ENCODE measurements around the gene STK39.

STK39 gene

GRCh38 chr2:168120310-168120709 lies 127.1 kb downstream of the STK39 start:
- H3K4me3 ChIP-seq (ENCODE audit: low read depth, low read length): no peak overlapping the region
- H3K18ac ChIP-seq (ENCODE audit: low read length): no peak overlapping the region
- no peak overlapping the region for H3K4me2 ChIP-seq (ENCODE audit: low read length)
- no peak overlapping the region for H4K8ac ChIP-seq (ENCODE audit: low read depth, low read length)
- WGBS (ENCODE audit: extremely low coverage, insufficient coverage, insufficient read length): no CpG with 5 or more reads among the region's 4 CpGs
- H2BK12ac ChIP-seq (ENCODE audit: low read length): no peak overlapping the region
- no peak overlapping the region for H3K14ac ChIP-seq (ENCODE audit: low read length)
- H3K4me1 ChIP-seq (ENCODE audit: control insufficient read depth in 1 of 2, insufficient read depth in 2 of 2, low read length in 2 of 2): no peaks in the 10 kb centered on the region
- no peak overlapping the region for H2AK5ac ChIP-seq (ENCODE audit: low read length)
- H2AFZ ChIP-seq (ENCODE audit: insufficient read depth, low read length, poor library complexity): no peak overlapping the region
- no peak overlapping the region for H3K27ac ChIP-seq (ENCODE audit: low read depth, low read length)
- no peak overlapping the region for H3K4ac ChIP-seq (ENCODE audit: low read depth, low read length)
- no peak overlapping the region for H4K91ac ChIP-seq (ENCODE audit: low read depth, low read length)
- no peaks in the 10 kb centered on the region for H3K79me2 ChIP-seq (ENCODE audit: control insufficient read depth, insufficient read depth, low read length, poor library complexity)
- no peak overlapping the region for H3K9ac ChIP-seq (ENCODE audit: low read length)
- H3K79me1 ChIP-seq (ENCODE audit: low read length): no peaks in the 10 kb centered on the region
- H2BK5ac ChIP-seq (ENCODE audit: low read depth, low read length, poor library complexity): no peak overlapping the region
- no peaks in the 10 kb centered on the region for H3K27me3 ChIP-seq (ENCODE audit: insufficient read depth, low read length)
- H3K23ac ChIP-seq (ENCODE audit: low read length): no peak overlapping the region
- no peak for DNase-seq
- H3K36me3 ChIP-seq (ENCODE audit: control insufficient read depth in 1 of 2, insufficient read depth in 2 of 2, low read length in 2 of 2): no peaks in the 10 kb centered on the region
- H2BK120ac ChIP-seq (ENCODE audit: insufficient read depth, low read length, poor library complexity): no peak overlapping the region
- H3K9me3 ChIP-seq (ENCODE audit: insufficient read depth, low read depth, low read length): no peaks in the 10 kb centered on the region
- no peak overlapping the region for H4K12ac ChIP-seq (ENCODE audit: low read depth, low read length)

DNA sequence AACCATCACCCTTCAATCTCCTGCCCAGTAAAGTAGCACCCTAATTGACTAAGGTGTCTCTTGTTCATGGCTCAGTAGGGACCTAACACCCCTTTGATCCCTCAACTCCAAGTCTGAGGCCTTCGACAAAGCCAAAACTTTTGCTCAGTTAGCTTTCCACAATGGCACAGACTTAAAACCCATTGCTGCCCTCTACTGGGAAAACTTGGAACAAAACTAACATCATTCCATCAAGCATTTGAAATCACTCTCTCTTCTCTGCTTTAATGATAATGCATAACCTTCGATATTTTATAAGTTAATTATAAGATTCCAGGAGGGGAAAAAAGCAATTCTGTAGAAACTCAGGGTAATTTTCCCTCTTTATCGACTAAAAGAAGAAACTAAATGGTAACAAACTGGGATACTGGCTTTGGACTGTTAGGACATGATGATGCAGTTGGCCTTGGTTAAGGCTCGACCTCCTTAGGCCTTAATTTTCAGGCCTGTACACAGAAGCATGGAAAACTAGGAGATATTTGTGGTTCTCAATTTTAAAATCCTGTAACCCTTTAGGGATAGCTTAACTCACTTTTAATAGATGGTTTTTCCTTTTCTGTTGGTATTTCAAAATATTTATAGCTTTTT lies 127.8 kb downstream of the STK39 start:
- Histone ChIP-seq H4K91ac (ENCODE audit: low read depth, low read length) (no peak overlapping the region), H2BK120ac (ENCODE audit: insufficient read depth, low read length, poor library complexity) (no peak overlapping the region), H3K27ac (ENCODE audit: low read depth, low read length) (no peak overlapping the region)

DNA sequence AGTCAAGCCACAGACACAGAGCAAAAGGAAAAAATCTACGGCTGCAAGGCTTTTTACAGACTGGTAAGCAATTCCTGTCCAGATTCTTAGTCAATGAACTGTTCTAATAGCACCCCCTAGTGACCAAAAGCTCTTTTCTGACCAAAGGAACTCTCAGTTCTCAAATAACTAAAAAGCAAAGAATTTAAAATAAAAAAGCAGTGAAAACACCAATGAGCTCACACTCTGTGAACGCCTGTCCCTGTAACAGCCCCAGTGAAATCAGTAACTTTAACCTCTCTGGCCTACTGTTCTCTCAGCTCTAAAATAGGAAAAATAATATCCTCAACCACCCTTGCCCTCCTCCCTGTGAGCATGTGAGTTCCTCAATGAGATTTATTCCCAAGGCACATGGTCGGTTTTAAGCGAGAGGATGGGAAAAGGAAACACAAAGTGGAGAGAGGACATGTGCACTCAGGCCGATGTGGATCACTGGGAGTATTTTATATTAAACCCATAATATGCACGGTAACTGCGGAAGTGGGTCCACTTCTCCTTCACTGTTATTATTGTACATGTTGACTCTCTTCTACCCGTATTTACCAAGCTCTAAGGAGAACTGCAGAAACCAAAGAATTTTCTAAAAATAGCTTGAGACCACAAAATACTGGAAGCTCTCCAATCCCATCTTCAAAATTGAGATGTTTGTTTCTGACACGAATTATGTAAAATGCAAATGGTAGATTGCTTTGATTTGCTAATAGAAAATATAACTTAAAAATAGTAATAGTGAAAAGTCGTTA lies 128.5 kb downstream of the STK39 start:
- Histone ChIP-seq H3K4me1 (ENCODE audit: control insufficient read depth in 1 of 2, insufficient read depth in 2 of 2, low read length in 2 of 2) (no peaks in the 10 kb centered on the region), H3K27me3 (ENCODE audit: insufficient read depth, low read length) (no peaks in the 10 kb centered on the region), H3K18ac (ENCODE audit: low read length) (no peak overlapping the region), H3K23ac (ENCODE audit: low read length) (no peak overlapping the region), H4K12ac (ENCODE audit: low read depth, low read length) (no peak overlapping the region), H3K79me2 (ENCODE audit: control insufficient read depth, insufficient read depth, low read length, poor library complexity) (no peaks in the 10 kb centered on the region), H3K36me3 (ENCODE audit: control insufficient read depth in 1 of 2, insufficient read depth in 2 of 2, low read length in 2 of 2) (no peaks in the 10 kb centered on the region), H4K91ac (ENCODE audit: low read depth, low read length) (no peak overlapping the region), H4K8ac (ENCODE audit: low read depth, low read length) (no peak overlapping the region), H3K4ac (ENCODE audit: low read depth, low read length) (no peak overlapping the region), H2BK5ac (ENCODE audit: low read depth, low read length, poor library complexity) (no peak overlapping the region), H3K9me3 (ENCODE audit: insufficient read depth, low read depth, low read length) (no peaks in the 10 kb centered on the region), H2AFZ (ENCODE audit: insufficient read depth, low read length, poor library complexity) (no peak overlapping the region), H2BK12ac (ENCODE audit: low read length) (no peak overlapping the region), H3K27ac (ENCODE audit: low read depth, low read length) (no peak overlapping the region), H3K14ac (ENCODE audit: low read length) (no peak overlapping the region), H2AK5ac (ENCODE audit: low read length) (no peak overlapping the region), H3K9ac (ENCODE audit: low read length) (no peak overlapping the region), H2BK120ac (ENCODE audit: insufficient read depth, low read length, poor library complexity) (no peak overlapping the region), H3K4me2 (ENCODE audit: low read length) (no peak overlapping the region), H3K4me3 (ENCODE audit: low read depth, low read length) (no peak overlapping the region), H3K79me1 (ENCODE audit: low read length) (no peaks in the 10 kb centered on the region)
- WGBS (ENCODE audit: extremely low coverage, insufficient coverage, insufficient read length): no CpG with 5 or more reads among the region's 10 CpGs
- peak; percentile 10 to 88 for DNase-seq

More for the DNA sequence above, 127.8 kb downstream of the STK39 start:
- WGBS (ENCODE audit: extremely low coverage, insufficient coverage, insufficient read length): no CpG with 5 or more reads among the region's 4 CpGs
- Histone ChIP-seq H3K9ac (ENCODE audit: low read length) (no peak overlapping the region), H3K14ac (ENCODE audit: low read length) (no peak overlapping the region), H3K27me3 (ENCODE audit: insufficient read depth, low read length) (no peaks in the 10 kb centered on the region), H3K79me2 (ENCODE audit: control insufficient read depth, insufficient read depth, low read length, poor library complexity) (no peaks in the 10 kb centered on the region), H2BK12ac (ENCODE audit: low read length) (no peak overlapping the region), H3K79me1 (ENCODE audit: low read length) (no peaks in the 10 kb centered on the region), H2AK5ac (ENCODE audit: low read length) (no peak overlapping the region), H3K4me2 (ENCODE audit: low read length) (no peak overlapping the region), H3K9me3 (ENCODE audit: insufficient read depth, low read depth, low read length) (no peaks in the 10 kb centered on the region), H3K4me1 (ENCODE audit: control insufficient read depth in 1 of 2, insufficient read depth in 2 of 2, low read length in 2 of 2) (no peaks in the 10 kb centered on the region), H2AFZ (ENCODE audit: insufficient read depth, low read length, poor library complexity) (no peak overlapping the region), H4K12ac (ENCODE audit: low read depth, low read length) (no peak overlapping the region), H3K4ac (ENCODE audit: low read depth, low read length) (no peak overlapping the region), H2BK5ac (ENCODE audit: low read depth, low read length, poor library complexity) (no peak overlapping the region), H4K8ac (ENCODE audit: low read depth, low read length) (no peak overlapping the region), H3K18ac (ENCODE audit: low read length) (no peak overlapping the region), H3K23ac (ENCODE audit: low read length) (no peak overlapping the region), H3K4me3 (ENCODE audit: low read depth, low read length) (no peak overlapping the region), H3K36me3 (ENCODE audit: control insufficient read depth in 1 of 2, insufficient read depth in 2 of 2, low read length in 2 of 2) (no peaks in the 10 kb centered on the region)
- DNase-seq: peak; percentile 8 to 77

DNA sequence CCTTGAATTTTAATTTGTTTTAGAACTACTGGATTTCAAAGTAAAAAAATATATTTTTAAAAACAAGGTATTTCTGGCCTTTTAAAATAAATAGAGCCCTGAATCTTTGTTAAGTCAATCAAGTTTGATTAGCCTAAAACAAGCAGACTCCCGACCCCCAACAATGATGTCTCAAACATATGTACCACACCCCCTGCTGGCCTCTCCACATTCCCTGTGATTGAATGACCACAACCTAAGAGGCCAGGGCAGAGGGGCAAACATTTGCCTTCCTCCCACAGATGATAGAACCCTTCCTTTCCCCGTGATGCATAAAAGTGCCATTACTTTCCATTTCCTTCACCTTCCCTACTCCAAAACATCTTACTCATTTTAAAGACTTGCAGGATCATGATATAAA lies 130.9 kb downstream of the STK39 start:
- WGBS (ENCODE audit: extremely low coverage, insufficient coverage, insufficient read length): no CpG with 5 or more reads among the region's 2 CpGs

More for the DNA sequence above, 130.9 kb downstream of the STK39 start:
- Histone ChIP-seq H3K4me2 (ENCODE audit: low read length) (no peak overlapping the region), H2BK12ac (ENCODE audit: low read length) (no peak overlapping the region), H3K23ac (ENCODE audit: low read length) (no peak overlapping the region), H4K8ac (ENCODE audit: low read depth, low read length) (no peak overlapping the region), H4K91ac (ENCODE audit: low read depth, low read length) (no peak overlapping the region), H3K79me2 (ENCODE audit: control insufficient read depth, insufficient read depth, low read length, poor library complexity) (no peaks in the 10 kb centered on the region), H3K4me1 (ENCODE audit: control insufficient read depth in 1 of 2, insufficient read depth in 2 of 2, low read length in 2 of 2) (no peaks in the 10 kb centered on the region), H3K36me3 (ENCODE audit: control insufficient read depth in 1 of 2, insufficient read depth in 2 of 2, low read length in 2 of 2) (no peaks in the 10 kb centered on the region), H3K9ac (ENCODE audit: low read length) (no peak overlapping the region), H2BK5ac (ENCODE audit: low read depth, low read length, poor library complexity) (no peak overlapping the region), H3K14ac (ENCODE audit: low read length) (no peak overlapping the region), H3K4me3 (ENCODE audit: low read depth, low read length) (no peak overlapping the region), H2AK5ac (ENCODE audit: low read length) (no peak overlapping the region), H3K18ac (ENCODE audit: low read length) (no peak overlapping the region), H3K27me3 (ENCODE audit: insufficient read depth, low read length) (no peaks in the 10 kb centered on the region), H3K9me3 (ENCODE audit: insufficient read depth, low read depth, low read length) (no peaks in the 10 kb centered on the region), H3K27ac (ENCODE audit: low read depth, low read length) (no peak overlapping the region), H4K12ac (ENCODE audit: low read depth, low read length) (no peak overlapping the region), H3K79me1 (ENCODE audit: low read length) (no peaks in the 10 kb centered on the region), H2BK120ac (ENCODE audit: insufficient read depth, low read length, poor library complexity) (no peak overlapping the region), H2AFZ (ENCODE audit: insufficient read depth, low read length, poor library complexity) (no peak overlapping the region), H3K4ac (ENCODE audit: low read depth, low read length) (no peak overlapping the region)
- DNase-seq: no peak

Measured in trophoblast cell (in vitro differentiated cells and primary cell).